Sigmoid colon (tissue), 7 donors: ENCODE results near the gene PUS10. TPM values are rescaled to one million over a fixed set of nuclear protein-coding genes. Genes with fewer than 3 reads are reported as not detected.

Experiments
- DNase-seq: peaks from one replicate; pipeline ENCODE4 v3.0.0-alpha.2; 2019
- H3K27ac ChIP-seq, 4 donors: fragments of 200-600 bp; sonication (generic); one replicate each; pipeline ENCODE4 v1.5.1; 2016 to 2019; ENCODE audit warnings: mild to moderate bottlenecking in 1 of 4
- H3K27me3 ChIP-seq, 3 donors: fragments of 200-600 bp; sonication (generic); one replicate each; pipeline ENCODE4 v1.5.1; 2019; ENCODE audit warnings: mild to moderate bottlenecking in 1 of 3
- H3K36me3 ChIP-seq, 4 donors: fragments of 200-600 bp; sonication (generic); one replicate each; pipeline ENCODE4 v1.5.1; 2016 to 2019
- H3K4me1 ChIP-seq, 4 donors: fragments of 200-600 bp; sonication (generic); one replicate each; pipeline ENCODE4 v1.5.1; 2017 to 2019
- H3K4me3 ChIP-seq, 4 donors: fragments of 200-600 bp; sonication (generic); one replicate each; pipeline ENCODE4 v1.5.1; 2017 to 2019; ENCODE audit warnings: mild to moderate bottlenecking in 2 of 4, moderate library complexity in 1 of 4
- H3K9me3 ChIP-seq, 4 donors: fragments of 200-600 bp in 3 of 4; sonication (generic) in 3 of 4; one replicate each; pipeline versions ENCODE4 v1.5.1 to v1.6.1; 2013 to 2019
- CTCF ChIP-seq, 4 experiments: fragments of 450-650 bp in 3 of 4; fragments of 200-600 bp in 1 of 4; IDR thresholded peaks; one replicate each; pipeline ENCODE4 v1.5.1; 2016 to 2019; ENCODE audit warnings: antibody characterized with exemption in 4 of 4, mild to moderate bottlenecking in 3 of 4, moderate library complexity in 2 of 4
- EP300 ChIP-seq, 4 donors: sonication (generic); formaldehyde crosslinking; IDR thresholded peaks; one replicate each; pipeline ENCODE4 v1.6.1; 2017; ENCODE audit warnings: antibody characterized with exemption in 4 of 4
- POLR2A ChIP-seq, 2 donors: fragments of 450-650 bp; IDR thresholded peaks; one replicate each; pipeline ENCODE4 v1.6.1; 2016; ENCODE audit warnings: antibody characterized with exemption in 2 of 2, mild to moderate bottlenecking in 2 of 2, moderate library complexity in 2 of 2
- POLR2AphosphoS5 ChIP-seq, 4 donors: sonication (generic); formaldehyde crosslinking; IDR thresholded peaks; one replicate each; pipeline ENCODE4 v1.6.1; 2017; ENCODE audit warnings: antibody characterized with exemption in 4 of 4
- WGBS, 2 donors: extraction: QIAGEN DNeasy Blood & Tissue Kit; methylation state at CpG; one replicate each; pipeline ENCODE4 v1.1.7; 2013; 5-methylcytosine and 5-hydroxymethylcytosine counted together
- intact Hi-C: fragments of 100-400 bp; cut with DNase I; formaldehyde crosslinking; loops from one replicate; pipeline ENCODE4 v1.15.1; 2023
- polyA plus RNA-seq, 3 donors: library from polyadenylated mRNA; stranded (reverse); fragments of 200-250 nt; gene quantifications; one replicate each; pipeline ENCODE4 v1.2.3, GENCODE V29; 2013
- total RNA-seq, 4 donors: library from RNA; depleted of rRNA; stranded (reverse); fragments of >200 nt; gene quantifications; one replicate each; pipeline ENCODE4 v1.1.0, GENCODE V29; 2016
- donor health status: healthy with polysubstance abuse.
- donor health status: Bipolar disorder and iron deficiency.
- donor health status: healthy.

The PUS10 gene
- total RNA-seq (1 to 10 TPM; 3.1 to 7.6 (median 5.5) TPM), polyA plus RNA-seq (1 to 10 TPM; 4.2 to 8.3 (median 4.6) TPM)

- Histone ChIP-seq H3K9me3 (no peaks in the 10 kb centered on the region), H3K27me3 (no peaks in the 10 kb centered on the region), H3K4me1 (peaks cover 0 to 34% (median 15%) of the 10 kb centered on the region in 4 donors), H3K4me3 (peak within 1 kb of the TSS; percentile 80 to 96 (median 88)), H3K27ac (peak within 1 kb of the TSS; percentile 91 to 96 (median 92)), H3K36me3 (peaks cover 0 to 8% (median 0%) of the 10 kb centered on the region in 4 donors)
- WGBS, 2 donors, result 0% methylated on average over 39 of the region's 39 CpGs
- TF ChIP-seq POLR2AphosphoS5 (IDR thresholded peaks at IDR 0.05) (peak; percentile 27 to 77 (median 69)), POLR2A (IDR thresholded peaks at IDR 0.05) (peak in 1 of 2 donors; percentile 37), EP300 (IDR thresholded peaks at IDR 0.05) (no peak), CTCF (IDR thresholded peaks at IDR 0.05) (no peak)
- intact Hi-C loops, result loop anchor here (5.0 kb wide), 2 partner anchors 50 to 135 kb away; partner anchors contain the start of genes REL and SANBR
- peak; percentile 83 for DNase-seq
Measured at GRCh38 chr2:61017556-61018317, at the start of gene PUS10, which contains the start of gene PEX13. TSS of gene PUS10 (minus strand) at chr2:61018255. CDS start at chr2:61011890, 6,365 bp downstream. TSS of gene PEX13 (plus strand) at chr2:61017720. CDS start at chr2:61017760, 40 bp downstream.

GRCh38 chr2:61065714-61066709, 48.0 kb upstream of the PUS10 start, which contains the start of gene SANBR:
TSS of gene SANBR (plus strand) at chr2:61065871. CDS start at chr2:61070351, 4,480 bp downstream.
- peak within 1 kb of the TSS; percentile 79 to 100 (median 92) for H3K4me3 ChIP-seq
- intact Hi-C loops, result loop anchor here (5.0 to 10.0 kb wide), 3 partner anchors 49 to 111 kb away; partner anchors contain the start of genes PEX13 and PUS10
- H3K36me3 ChIP-seq, result peaks cover 0 to 9% (median 0%) of the 10 kb centered on the region in 4 donors
- no peaks in the 10 kb centered on the region for H3K27me3 ChIP-seq
- peak; percentile 88 for DNase-seq
- H3K27ac ChIP-seq, result peak within 1 kb of the TSS; percentile 85 to 88 (median 88)
- peaks cover 0 to 13% (median 8%) of the 10 kb centered on the region in 4 donors for H3K4me1 ChIP-seq
- TF ChIP-seq POLR2AphosphoS5 (IDR thresholded peaks at IDR 0.05), result peak; percentile 68 to 75 (median 72)
- TF ChIP-seq POLR2A (IDR thresholded peaks at IDR 0.05), result no peak
- WGBS, 2 donors, result 0 to 1% methylated on average over 112 of the region's 112 CpGs
- H3K9me3 ChIP-seq, result no peaks in the 10 kb centered on the region

- no peaks in the 10 kb centered on the region for H3K4me1 ChIP-seq
- no peaks in the 10 kb centered on the region for H3K27me3 ChIP-seq
- intact Hi-C loops, result no loop called here
- H3K36me3 ChIP-seq, result peaks cover 0 to 6% (median 0%) of the 10 kb centered on the region in 4 donors
- H3K9me3 ChIP-seq, result no peaks in the 10 kb centered on the region
- H3K27ac ChIP-seq, result no peak overlapping the region
- no peak for DNase-seq
- no peak overlapping the region for H3K4me3 ChIP-seq
- no peak for TF ChIP-seq EP300 (IDR thresholded peaks at IDR 0.05)
- TF ChIP-seq POLR2AphosphoS5 (IDR thresholded peaks at IDR 0.05), result no peak
- TF ChIP-seq CTCF (IDR thresholded peaks at IDR 0.05), result no peak
- TF ChIP-seq POLR2A (IDR thresholded peaks at IDR 0.05), result no peak
Measured at GRCh38 chr2:61059382-61059781, 41.3 kb upstream of the PUS10 start.

- no peaks in the 10 kb centered on the region for H3K9me3 ChIP-seq
- H3K4me3 ChIP-seq, result no peak overlapping the region
- H3K36me3 ChIP-seq, result peaks cover 0 to 20% (median 0%) of the 10 kb centered on the region in 4 donors
- DNase-seq, result no peak
- H3K27ac ChIP-seq, result no peak overlapping the region
- intact Hi-C loops, result no loop called here
- no peaks in the 10 kb centered on the region for H3K4me1 ChIP-seq
- no peak for TF ChIP-seq POLR2A (IDR thresholded peaks at IDR 0.05)
- TF ChIP-seq POLR2AphosphoS5 (IDR thresholded peaks at IDR 0.05), result no peak
- no peak for TF ChIP-seq EP300 (IDR thresholded peaks at IDR 0.05)
- TF ChIP-seq CTCF (IDR thresholded peaks at IDR 0.05), result no peak
- H3K27me3 ChIP-seq, result no peaks in the 10 kb centered on the region
Measured at GRCh38 chr2:61057562-61057961, 39.5 kb upstream of the PUS10 start.
